ENCODE results near the gene REEP2.
"Not testable (repeated sequence)": the region's sequence is repeated elsewhere in the genome, so short reads cannot be mapped to it uniquely, and the experiment has no call there.

The REEP2 gene, protein sequence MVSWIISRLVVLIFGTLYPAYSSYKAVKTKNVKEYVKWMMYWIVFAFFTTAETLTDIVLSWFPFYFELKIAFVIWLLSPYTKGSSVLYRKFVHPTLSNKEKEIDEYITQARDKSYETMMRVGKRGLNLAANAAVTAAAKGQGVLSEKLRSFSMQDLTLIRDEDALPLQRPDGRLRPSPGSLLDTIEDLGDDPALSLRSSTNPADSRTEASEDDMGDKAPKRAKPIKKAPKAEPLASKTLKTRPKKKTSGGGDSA

DNA sequence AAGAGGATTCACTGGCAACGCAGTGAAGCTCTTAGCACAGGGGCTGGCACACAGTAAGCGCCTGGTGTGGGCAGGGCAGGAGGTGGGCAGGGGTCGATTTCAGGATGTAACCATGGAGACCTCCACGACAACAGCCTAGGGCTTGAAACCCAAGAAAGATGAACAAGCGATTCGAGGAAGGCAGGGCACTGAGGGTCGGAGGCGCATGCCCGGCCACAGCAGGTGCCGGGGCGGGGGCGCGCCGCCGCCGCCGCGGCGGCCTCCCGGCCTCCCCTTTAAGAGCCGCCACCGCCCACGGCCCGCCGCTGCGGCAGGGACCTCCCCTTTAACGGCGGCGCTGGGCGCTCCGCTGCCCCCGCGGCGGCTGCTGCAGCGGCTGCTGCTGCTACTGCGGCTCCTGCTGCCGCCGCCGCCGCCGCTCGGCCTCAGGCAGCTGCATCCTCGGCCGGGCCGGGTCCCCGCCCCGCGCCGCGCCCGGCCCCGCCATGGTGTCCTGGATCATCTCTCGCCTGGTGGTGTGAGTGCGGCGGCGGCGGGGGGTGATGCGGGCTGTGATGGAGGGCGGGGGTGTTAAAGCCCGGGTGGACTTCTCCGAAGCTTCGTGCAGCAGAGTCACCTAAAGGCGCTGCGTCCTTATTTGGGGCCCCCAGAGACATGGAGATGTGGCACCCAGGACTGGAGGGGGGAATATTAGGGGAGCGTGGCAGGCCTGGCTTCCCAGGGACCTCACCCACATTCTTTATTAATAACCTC lies at the start of gene REEP2:
REEP2 (plus strand) TSS at position 334 of the 753 bp plus-strand sequence; CDS start at position 486, 152 bp downstream.
- H3K9me3 ChIP-seq (ENCODE audit: control insufficient read depth, low read length), result no peaks in the 10 kb centered on the region
- H3K36me3 ChIP-seq (ENCODE audit: control insufficient read depth, insufficient read depth, low read length), result peaks cover 8% of the 10 kb centered on the region
- peak within 1 kb of the TSS; percentile 29 for H3K9ac ChIP-seq (ENCODE audit: low read length)
- H3K27me3 ChIP-seq (ENCODE audit: control insufficient read depth, insufficient read depth, low read length), result peaks cover 4% of the 10 kb centered on the region
- peaks cover 5% of the 10 kb centered on the region for H3K4me1 ChIP-seq (ENCODE audit: control insufficient read depth, insufficient read depth, low read length)
- H3K4me3 ChIP-seq (ENCODE audit: low read length), result no peak within 1 kb of the TSS

DNA sequence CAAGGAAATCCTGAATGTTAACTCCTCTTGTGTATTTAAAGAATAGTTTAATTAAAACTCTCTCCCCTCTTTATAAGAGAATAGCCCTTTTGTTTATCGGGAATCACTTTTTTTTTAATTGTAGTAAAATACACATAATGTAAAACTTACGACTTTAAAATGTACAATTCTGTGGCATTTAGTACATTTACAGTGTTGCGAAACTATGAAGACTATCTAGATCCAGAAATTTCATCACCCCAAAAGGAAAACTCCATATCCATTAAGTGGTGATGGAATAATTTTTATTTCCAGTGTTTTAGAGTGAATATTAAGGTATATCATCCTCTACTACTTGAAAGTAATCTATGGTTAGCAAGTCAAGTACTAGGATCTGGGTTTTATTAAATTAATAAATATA lies 49.5 kb upstream of the REEP2 start:
- H3K27me3 ChIP-seq (ENCODE audit: control insufficient read depth, insufficient read depth, low read length), result no peaks in the 10 kb centered on the region
- no peak overlapping the region for H3K4me3 ChIP-seq (ENCODE audit: low read length)
- no peak overlapping the region for H3K9ac ChIP-seq (ENCODE audit: low read length)
- H3K4me1 ChIP-seq (ENCODE audit: control insufficient read depth, insufficient read depth, low read length), result peaks cover 24% of the 10 kb centered on the region
- peaks cover 14% of the 10 kb centered on the region for H3K36me3 ChIP-seq (ENCODE audit: control insufficient read depth, insufficient read depth, low read length)
- H3K9me3 ChIP-seq (ENCODE audit: control insufficient read depth, low read length), result no peaks in the 10 kb centered on the region

GRCh38 chr5:138389911-138390310 lies 48.9 kb upstream of the REEP2 start:
- not testable (repeated sequence) for H3K27me3 ChIP-seq (ENCODE audit: control insufficient read depth, insufficient read depth, low read length); H3K9me3 ChIP-seq (ENCODE audit: control insufficient read depth, low read length); H3K9ac ChIP-seq (ENCODE audit: low read length); H3K4me3 ChIP-seq (ENCODE audit: low read length)
- Histone ChIP-seq H3K36me3 (ENCODE audit: control insufficient read depth, insufficient read depth, low read length) (peaks cover 14% of the 10 kb centered on the region), H3K4me1 (ENCODE audit: control insufficient read depth, insufficient read depth, low read length) (peaks cover 20% of the 10 kb centered on the region)

DNA sequence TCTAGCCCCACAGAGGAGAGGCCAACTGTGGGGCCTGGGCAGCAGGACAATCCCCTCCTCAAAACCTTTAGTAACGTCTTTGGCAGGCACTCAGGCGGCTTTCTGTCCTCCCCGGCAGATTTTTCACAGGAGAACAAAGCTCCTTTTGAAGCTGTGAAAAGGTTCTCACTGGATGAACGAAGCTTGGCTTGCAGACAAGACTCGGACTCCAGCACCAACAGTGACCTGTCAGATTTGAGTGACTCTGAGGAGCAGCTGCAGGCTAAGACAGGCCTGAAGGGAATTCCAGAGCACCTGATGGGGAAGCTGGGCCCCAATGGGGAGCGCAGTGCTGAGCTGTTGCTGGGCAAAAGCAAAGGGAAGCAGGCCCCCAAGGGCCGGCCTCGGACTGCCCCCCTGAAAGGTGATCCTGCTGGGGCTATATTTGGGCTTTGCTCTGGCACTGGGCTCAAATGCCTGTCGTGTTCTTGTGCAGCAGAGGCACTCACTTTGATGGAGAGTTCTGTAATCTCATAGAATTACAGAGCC lies 46.9 kb upstream of the REEP2 start:
- Histone ChIP-seq H3K4me1 (ENCODE audit: control insufficient read depth, insufficient read depth, low read length) (peaks cover under 1% of the 10 kb centered on the region), H3K9ac (ENCODE audit: low read length) (no peak overlapping the region), H3K9me3 (ENCODE audit: control insufficient read depth, low read length) (no peaks in the 10 kb centered on the region), H3K4me3 (ENCODE audit: low read length) (no peak overlapping the region), H3K27me3 (ENCODE audit: control insufficient read depth, insufficient read depth, low read length) (no peaks in the 10 kb centered on the region), H3K36me3 (ENCODE audit: control insufficient read depth, insufficient read depth, low read length) (peaks cover 7% of the 10 kb centered on the region)

DNA sequence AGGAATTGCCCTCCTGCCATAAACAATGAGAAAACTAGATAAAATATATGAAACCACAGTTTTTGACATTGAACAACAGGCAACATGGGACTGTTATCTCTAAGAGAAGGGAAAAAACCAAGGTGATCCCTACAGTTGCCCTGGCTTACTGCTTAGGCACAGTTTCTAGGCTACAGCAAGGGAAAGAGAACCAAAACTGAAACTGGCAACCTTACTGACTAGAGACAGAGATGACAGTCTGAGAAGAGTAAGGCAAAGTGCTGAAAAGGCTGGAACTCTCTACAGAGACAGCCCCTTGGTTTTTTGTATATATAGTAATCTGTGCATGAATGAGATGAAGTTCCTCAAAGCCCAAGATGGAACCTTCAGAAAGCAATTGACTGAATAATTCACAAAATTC lies 36.2 kb upstream of the REEP2 start:
- Histone ChIP-seq H3K4me1 (ENCODE audit: control insufficient read depth, insufficient read depth, low read length) (no peaks in the 10 kb centered on the region), H3K4me3 (ENCODE audit: low read length) (no peak overlapping the region), H3K36me3 (ENCODE audit: control insufficient read depth, insufficient read depth, low read length) (peaks cover 5% of the 10 kb centered on the region), H3K9me3 (ENCODE audit: control insufficient read depth, low read length) (no peaks in the 10 kb centered on the region), H3K9ac (ENCODE audit: low read length) (no peak overlapping the region), H3K27me3 (ENCODE audit: control insufficient read depth, insufficient read depth, low read length) (no peaks in the 10 kb centered on the region)

DNA sequence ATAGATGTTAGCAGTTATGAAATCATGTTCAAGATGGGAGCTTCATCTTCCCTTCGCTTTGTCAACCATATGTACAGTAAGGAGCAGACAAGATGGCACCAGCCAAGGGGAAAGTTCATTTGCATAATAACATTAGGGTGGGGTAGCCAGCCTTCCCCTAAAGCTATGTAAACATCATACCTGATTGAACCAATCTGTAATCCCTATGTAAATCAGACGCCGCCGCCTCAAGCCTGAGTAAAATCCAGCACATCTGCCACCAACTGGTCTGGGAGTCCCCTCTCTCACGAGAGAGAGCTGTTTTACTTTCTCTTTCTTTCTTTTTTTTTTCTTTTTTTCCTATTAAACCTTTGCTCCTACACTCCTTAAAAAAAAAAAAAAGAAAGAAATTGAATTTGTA lies 30.8 kb upstream of the REEP2 start:
- Histone ChIP-seq H3K9ac (ENCODE audit: low read length) (no peak overlapping the region), H3K36me3 (ENCODE audit: control insufficient read depth, insufficient read depth, low read length) (peaks cover 4% of the 10 kb centered on the region), H3K4me1 (ENCODE audit: control insufficient read depth, insufficient read depth, low read length) (no peaks in the 10 kb centered on the region), H3K9me3 (ENCODE audit: control insufficient read depth, low read length) (no peaks in the 10 kb centered on the region), H3K27me3 (ENCODE audit: control insufficient read depth, insufficient read depth, low read length) (no peaks in the 10 kb centered on the region), H3K4me3 (ENCODE audit: low read length) (no peak overlapping the region)

DNA sequence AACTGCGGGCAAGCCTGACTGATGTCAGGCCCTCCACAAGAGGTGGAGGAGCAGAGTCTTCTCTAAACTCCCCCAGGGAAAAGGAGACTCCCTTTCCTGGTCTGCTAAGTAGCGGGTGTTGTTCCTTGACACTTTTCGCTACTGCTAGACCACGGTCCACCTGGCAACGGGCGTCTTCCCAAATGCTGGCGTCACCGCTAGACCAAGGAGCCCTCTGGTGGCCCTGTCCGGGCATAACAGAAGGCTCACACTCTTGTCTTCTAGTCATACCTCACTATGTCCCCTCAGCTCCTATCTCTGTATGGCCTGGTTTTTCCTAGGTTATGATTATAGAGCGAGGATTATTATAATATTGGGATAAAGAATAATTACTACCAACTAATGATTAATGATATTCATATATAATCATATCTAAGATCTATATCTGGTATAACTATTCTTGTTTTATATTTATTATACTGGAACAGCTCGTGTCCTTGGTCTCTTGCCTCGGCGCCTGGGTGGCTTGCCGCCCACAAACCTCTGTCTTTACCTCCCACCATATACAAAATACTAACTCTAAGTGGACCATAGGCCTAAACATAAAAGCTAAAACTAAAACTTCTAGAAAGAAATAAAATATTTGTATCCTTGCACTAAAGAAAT lies 27.7 kb upstream of the REEP2 start:
- not testable (repeated sequence) for H3K9ac ChIP-seq (ENCODE audit: low read length); H3K4me1 ChIP-seq (ENCODE audit: control insufficient read depth, insufficient read depth, low read length); H3K4me3 ChIP-seq (ENCODE audit: low read length); H3K9me3 ChIP-seq (ENCODE audit: control insufficient read depth, low read length); H3K36me3 ChIP-seq (ENCODE audit: control insufficient read depth, insufficient read depth, low read length); H3K27me3 ChIP-seq (ENCODE audit: control insufficient read depth, insufficient read depth, low read length)

DNA sequence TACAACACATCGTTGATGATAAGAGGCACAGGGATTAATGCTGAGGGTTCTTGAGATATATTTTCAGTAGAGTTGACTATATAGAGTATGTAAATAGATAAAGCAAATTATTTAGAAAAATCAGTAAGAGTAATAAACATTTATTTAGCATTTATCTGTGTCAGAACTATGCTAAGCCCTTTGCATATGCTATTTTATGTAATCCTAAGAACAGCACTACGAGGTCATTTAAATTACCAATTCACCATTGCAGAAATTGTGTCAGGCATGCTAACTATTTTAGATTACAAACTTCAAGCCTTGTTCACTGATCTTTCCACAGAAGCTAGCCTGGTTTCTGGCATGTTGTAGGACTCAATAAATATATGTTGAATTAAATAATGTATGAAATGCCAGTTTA lies 20.4 kb upstream of the REEP2 start:
- Histone ChIP-seq H3K9ac (ENCODE audit: low read length) (no peak overlapping the region), H3K9me3 (ENCODE audit: control insufficient read depth, low read length) (no peaks in the 10 kb centered on the region), H3K4me1 (ENCODE audit: control insufficient read depth, insufficient read depth, low read length) (no peaks in the 10 kb centered on the region), H3K36me3 (ENCODE audit: control insufficient read depth, insufficient read depth, low read length) (peaks cover 16% of the 10 kb centered on the region), H3K4me3 (ENCODE audit: low read length) (no peak overlapping the region), H3K27me3 (ENCODE audit: control insufficient read depth, insufficient read depth, low read length) (no peaks in the 10 kb centered on the region)

DNA sequence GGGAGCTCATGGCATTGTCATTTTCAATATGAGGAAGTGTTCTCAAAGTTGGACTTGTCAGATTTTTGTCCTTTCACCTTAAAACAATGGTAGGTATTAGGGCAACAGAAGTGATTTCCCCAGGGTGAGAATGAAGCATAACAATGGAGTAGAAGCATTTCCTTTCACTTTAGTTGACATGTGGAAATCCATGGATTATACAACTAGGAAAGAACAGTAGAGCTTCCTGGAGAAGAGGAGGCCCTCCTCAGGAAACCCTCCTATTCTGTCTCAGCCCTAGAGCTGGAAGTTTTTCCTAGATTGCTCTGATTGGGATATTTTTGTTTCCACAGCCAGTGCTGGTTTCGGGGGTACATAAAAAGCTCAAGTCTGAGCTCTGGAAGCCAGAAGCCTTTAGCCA lies 13.8 kb upstream of the REEP2 start:
- Histone ChIP-seq H3K4me1 (ENCODE audit: control insufficient read depth, insufficient read depth, low read length) (no peaks in the 10 kb centered on the region), H3K9ac (ENCODE audit: low read length) (no peak overlapping the region), H3K27me3 (ENCODE audit: control insufficient read depth, insufficient read depth, low read length) (no peaks in the 10 kb centered on the region), H3K9me3 (ENCODE audit: control insufficient read depth, low read length) (no peaks in the 10 kb centered on the region), H3K36me3 (ENCODE audit: control insufficient read depth, insufficient read depth, low read length) (peaks cover 26% of the 10 kb centered on the region), H3K4me3 (ENCODE audit: low read length) (no peak overlapping the region)

DNA sequence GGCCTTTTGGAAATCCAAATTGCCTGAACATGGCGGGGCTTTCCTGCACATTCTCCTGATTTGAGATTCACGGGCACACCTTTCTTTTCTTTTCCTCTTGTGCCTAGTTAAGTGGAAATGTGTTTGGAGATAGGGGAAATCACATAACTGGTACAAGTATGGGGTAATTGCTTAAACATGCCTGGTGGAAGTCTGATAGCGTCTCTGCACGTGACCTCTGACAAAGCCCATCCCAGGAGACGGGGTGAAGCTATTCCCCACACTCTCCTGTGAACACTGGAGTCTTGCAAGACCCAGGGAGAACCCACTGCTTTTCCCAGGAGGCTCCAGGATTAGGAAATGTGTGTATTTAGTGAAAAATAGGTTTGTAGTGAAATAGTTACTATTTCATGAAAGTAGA lies 2.9 kb upstream of the REEP2 start:
- H3K9me3 ChIP-seq (ENCODE audit: control insufficient read depth, low read length), result no peaks in the 10 kb centered on the region

GRCh38 chr5:138438003-138438723 lies 694 bp upstream of the REEP2 start:
- Histone ChIP-seq H3K27me3 (ENCODE audit: control insufficient read depth, insufficient read depth, low read length) (peaks cover 4% of the 10 kb centered on the region), H3K9me3 (ENCODE audit: control insufficient read depth, low read length) (no peaks in the 10 kb centered on the region), H3K4me1 (ENCODE audit: control insufficient read depth, insufficient read depth, low read length) (peaks cover 5% of the 10 kb centered on the region), H3K36me3 (ENCODE audit: control insufficient read depth, insufficient read depth, low read length) (peaks cover 8% of the 10 kb centered on the region), H3K4me3 (ENCODE audit: low read length) (no peak overlapping the region), H3K9ac (ENCODE audit: low read length) (peak overlapping the region; percentile 29)

More for the DNA sequence above, 2.9 kb upstream of the REEP2 start:
- Histone ChIP-seq H3K4me3 (ENCODE audit: low read length) (no peak overlapping the region), H3K27me3 (ENCODE audit: control insufficient read depth, insufficient read depth, low read length) (peaks cover 4% of the 10 kb centered on the region), H3K9ac (ENCODE audit: low read length) (no peak overlapping the region), H3K4me1 (ENCODE audit: control insufficient read depth, insufficient read depth, low read length) (peaks cover 5% of the 10 kb centered on the region), H3K36me3 (ENCODE audit: control insufficient read depth, insufficient read depth, low read length) (peaks cover 13% of the 10 kb centered on the region)
